GM08714 (cell line): ENCODE data around the gene PDZD2.
"Not testable (repeated sequence)": the region's sequence is repeated elsewhere in the genome, so short reads cannot be mapped to it uniquely, and the experiment has no call there.

ENCODE experiments used
- H3K4me3 ChIP-seq: fragments of 200-500 bp; sonication (Bioruptor generic); 2 replicates; pipeline ENCODE4 v1.5.1; 2014; ENCODE audit warnings: mild to moderate bottlenecking, low read length, inconsistent platforms
- ZNF274 ChIP-seq: IDR thresholded peaks from 2 replicates; pipeline ENCODE4 v1.6.1; 2012; ENCODE audit warnings: mild to moderate bottlenecking, low read depth, low read length

The PDZD2 gene

DNA sequence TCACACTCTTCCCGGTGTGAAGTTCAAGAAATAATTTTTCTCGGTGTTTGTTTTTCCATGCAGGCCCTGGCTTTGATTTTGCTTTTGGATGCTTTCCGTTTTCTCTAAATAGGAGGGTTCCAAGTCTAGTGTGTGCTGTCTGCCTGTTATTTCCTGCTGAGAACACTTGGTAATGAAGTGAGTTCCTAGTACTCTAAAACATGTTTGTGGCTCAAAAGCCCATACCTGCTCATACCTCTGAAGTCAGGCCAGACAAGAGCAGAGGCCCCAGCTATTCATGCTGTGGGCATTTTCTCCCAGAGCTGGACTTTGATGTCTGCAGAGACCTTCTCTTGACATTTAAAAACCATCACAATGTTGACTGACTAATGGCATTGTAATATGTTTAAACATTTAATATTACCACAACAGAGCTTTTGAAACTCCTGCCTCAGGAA, 324.0 kb downstream of the PDZD2 start:
- no peak overlapping the region for H3K4me3 ChIP-seq
- no peak for TF ChIP-seq ZNF274

DNA sequence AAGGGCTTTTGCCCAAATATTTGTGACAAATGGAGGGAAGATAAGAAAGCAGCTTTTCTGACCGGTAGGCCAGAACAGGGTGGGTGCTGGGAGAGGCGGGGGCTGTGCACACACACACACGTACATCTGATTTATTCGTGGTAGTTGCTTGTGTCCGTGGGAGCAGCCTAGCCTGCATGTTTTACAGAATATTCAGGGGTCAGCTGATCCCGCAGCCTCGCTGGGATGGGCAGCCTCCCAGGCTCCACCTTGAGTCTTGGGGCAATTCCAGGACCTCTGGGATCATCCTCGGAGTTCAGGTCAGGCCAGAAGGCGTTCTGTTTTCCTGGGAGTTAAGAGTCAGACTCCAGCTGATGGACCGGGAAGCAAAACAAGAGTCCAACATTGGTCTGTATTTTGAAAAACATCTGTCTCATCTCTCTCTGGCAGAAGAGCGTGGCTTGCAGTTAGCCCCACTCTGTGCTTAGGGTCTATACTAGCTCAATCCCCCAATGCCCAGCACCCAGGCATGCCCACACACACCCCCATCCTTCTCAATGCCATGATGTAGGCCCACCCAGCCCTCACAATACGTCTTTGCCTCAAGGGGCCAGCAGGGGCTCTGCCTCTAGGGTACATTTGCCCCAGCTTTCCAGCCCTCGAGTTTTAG, 324.6 kb downstream of the PDZD2 start:
- TF ChIP-seq ZNF274: no peak
- H3K4me3 ChIP-seq: no peak overlapping the region

DNA sequence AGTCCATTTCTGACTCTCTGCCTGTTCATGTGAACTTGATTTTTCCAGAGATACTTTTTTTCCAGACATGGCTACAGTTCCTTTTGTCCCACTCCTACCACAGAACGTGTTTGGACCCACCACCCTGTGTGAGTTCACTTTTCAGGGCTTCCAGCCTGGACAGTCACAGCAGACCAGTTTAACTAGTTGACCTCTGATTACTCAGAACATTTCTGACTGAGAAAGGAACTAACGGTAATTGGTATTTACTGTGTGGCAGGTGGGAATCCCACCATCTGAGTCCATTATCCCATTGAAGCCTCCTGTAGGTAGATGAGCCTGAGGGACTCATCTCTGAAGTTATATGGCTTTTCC, 325.1 kb downstream of the PDZD2 start:
- TF ChIP-seq ZNF274: no peak
- no peak overlapping the region for H3K4me3 ChIP-seq

DNA sequence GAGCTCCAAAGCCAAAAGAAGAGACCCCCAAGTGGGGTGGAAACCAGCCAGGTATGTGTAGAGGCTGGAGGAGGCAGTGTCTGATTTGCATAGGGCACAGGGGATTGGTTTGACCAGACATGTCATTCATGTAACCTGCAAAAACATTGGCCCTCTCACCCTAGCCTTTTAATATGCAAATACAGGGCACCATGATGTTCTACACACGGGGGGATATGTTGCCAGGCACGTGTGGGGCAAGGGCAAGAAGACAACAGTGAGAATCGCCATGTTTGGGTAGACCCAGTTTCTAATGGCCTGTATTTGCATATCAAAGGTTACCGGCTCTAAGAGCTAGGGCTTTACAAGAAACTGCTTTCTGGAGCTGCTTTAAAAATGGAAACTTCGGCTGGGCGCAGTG, 326.3 kb downstream of the PDZD2 start:
- TF ChIP-seq ZNF274: no peak
- no peak overlapping the region for H3K4me3 ChIP-seq

DNA sequence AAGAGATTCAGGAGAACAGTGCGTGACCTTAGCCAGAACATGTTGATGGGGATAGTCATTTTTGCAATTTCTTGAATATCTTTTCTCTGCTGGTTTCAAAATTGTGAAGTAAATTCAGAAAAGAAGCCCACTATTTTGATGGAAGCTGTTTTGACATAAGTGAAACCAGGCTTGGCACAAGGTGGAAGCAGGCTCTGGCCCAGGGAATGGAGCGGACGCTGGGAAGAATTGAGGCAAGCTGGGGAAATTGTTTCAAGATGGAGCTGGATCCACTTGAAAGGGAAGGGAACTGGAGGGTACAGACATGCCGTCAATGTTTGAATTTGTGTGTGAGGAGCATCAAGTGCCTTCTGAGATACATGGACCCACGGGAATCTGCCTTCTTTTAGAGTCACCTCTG, 328.0 kb downstream of the PDZD2 start:
- no peak for TF ChIP-seq ZNF274
- H3K4me3 ChIP-seq: no peak overlapping the region

DNA sequence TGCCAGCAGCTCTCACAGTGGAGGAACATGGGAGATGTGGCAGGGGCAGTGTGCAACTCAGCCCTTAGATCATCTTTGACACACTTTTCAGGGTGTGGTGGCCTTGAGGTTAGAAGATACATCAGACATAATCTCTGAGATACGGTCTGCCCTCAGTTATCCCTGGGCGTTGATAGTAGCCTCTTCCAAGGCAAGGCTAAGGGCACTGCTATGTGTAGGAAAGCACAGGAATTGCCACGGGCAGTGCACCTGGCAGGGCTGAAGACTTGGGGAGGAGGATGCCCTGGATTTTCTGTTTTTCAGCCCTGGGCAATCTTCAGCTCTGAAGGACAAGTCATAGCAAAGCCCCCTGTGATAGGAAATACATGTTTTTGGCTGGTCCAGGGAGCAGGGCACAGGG, 328.5 kb downstream of the PDZD2 start:
- no peak for TF ChIP-seq ZNF274
- no peak overlapping the region for H3K4me3 ChIP-seq

DNA sequence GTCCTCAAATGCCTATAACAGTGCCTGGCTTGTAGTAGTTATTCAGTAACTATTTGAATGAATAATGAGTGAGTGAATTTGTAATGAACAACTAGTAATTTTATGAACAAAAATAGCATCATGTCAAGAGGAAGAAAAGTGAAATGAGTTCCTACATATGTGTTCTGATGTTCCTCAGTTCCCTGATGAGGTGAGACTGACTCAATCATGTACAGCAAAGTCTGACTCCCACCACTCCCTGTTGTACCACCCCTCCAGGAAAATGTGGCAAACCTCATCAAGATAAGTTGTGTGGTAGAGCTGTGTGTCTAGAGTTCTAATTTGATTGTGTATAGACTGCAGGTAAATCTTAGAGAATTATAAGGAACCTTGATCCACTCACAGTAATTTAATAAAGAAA, 333.6 kb downstream of the PDZD2 start:
- TF ChIP-seq ZNF274: no peak
- no peak overlapping the region for H3K4me3 ChIP-seq

DNA sequence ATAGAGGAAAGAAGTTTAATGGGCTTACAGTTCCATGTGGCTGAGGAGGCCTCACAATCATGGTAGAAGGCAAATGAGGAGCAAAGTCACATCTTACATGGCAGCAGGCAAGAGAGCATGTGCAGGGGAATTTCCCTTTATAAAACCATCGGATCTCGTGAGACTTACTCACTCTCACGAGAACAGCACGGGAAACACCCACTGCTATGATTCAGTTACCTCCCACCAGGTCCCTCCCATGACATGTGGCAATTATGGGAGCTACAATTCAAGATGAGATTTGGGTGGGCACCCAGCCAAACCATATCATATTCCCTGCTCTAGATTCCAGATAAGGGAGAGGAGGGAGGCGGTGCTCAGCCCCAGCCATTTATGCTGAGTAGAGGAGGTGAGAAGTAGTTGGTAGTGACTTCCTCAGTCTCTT, 336.3 kb downstream of the PDZD2 start:
- H3K4me3 ChIP-seq: not testable (repeated sequence)

DNA sequence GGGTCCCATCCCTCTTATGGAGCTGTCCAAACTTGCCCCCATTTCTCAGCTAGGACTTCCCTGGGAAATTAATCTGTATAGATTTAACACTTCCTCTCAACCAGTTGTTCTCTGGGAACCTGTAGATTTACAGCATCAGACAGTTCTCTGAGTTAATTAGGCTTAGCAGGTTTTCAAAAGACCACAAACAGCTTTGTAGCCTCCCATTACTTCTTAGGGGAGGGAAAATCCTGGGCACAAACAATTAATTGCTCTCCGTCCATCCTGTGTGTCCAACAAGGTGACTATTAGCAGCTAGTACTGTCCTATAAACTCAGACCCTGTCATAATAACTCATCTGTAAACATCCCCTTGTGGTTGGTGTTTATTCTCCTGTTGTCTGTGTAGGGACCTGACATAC, 337.2 kb downstream of the PDZD2 start:
- H3K4me3 ChIP-seq: no peak overlapping the region
- TF ChIP-seq ZNF274: no peak

DNA sequence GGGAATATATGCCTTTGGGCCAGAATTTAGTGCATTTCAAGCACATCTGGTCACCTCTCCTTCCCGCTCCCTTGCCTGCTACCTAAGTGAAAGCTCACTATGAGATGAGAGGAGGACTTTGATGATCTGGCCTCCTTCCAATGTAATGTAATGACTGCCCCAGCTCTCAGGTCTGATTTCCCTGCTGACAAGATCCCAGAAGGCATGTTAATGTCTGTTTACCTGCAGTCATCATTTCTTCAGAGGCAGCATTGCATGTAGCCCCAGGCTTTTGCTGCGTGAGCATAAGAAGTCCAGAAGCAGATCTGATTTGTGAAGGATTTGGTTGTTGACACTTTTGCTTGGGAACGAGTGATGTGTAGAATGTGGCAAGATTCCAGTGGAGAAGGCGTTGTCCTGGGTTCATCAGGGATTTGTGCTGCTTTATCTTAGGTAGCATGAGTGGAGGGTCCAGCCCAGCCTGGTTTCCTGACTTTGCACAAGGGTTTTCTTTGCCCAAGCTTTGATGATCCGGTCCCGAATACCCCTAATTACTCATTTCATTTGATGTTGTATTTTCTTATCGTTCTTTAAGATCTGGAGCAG, 342.5 kb downstream of the PDZD2 start:
- TF ChIP-seq ZNF274: no peak
- H3K4me3 ChIP-seq: no peak overlapping the region

DNA sequence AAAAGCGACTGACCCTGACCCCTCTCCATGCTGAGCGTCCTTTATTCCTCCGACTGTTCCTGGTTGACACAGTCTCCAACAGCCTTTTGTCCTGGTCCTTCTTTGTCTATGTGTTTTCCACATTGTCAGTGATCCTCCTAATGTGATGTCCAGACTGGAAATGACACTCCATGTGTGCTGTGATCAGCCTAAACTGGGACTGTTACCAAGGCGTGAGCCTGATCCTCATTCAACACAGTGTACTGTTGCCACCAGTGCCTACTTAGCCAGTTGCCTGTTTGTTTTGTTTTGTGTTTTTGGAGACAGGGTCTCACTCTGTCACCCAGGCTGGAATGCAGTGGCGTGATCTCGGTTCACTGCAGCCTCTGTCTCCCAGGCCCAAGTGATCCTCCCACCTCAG, 343.1 kb downstream of the PDZD2 start:
- no peak overlapping the region for H3K4me3 ChIP-seq
- no peak for TF ChIP-seq ZNF274

DNA sequence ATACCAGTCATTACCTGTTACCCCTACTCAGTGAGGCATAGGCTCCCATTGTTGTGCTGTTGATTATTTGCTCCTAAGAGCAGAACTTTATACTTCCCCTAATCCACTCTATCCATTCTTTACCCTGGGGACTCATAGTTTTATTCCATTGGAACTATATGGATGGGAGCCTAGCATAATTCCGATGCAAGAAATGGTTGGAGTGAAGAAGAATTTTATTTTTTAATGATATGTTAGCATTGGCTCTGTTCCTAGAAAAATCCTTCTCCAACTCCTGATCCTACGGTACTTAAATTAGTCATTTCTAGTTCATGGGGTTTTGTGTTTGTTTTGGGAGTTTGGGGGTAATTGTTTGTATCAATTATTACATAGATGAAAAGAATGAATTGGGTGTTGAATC, 343.7 kb downstream of the PDZD2 start:
- no peak overlapping the region for H3K4me3 ChIP-seq
- TF ChIP-seq ZNF274: no peak

DNA sequence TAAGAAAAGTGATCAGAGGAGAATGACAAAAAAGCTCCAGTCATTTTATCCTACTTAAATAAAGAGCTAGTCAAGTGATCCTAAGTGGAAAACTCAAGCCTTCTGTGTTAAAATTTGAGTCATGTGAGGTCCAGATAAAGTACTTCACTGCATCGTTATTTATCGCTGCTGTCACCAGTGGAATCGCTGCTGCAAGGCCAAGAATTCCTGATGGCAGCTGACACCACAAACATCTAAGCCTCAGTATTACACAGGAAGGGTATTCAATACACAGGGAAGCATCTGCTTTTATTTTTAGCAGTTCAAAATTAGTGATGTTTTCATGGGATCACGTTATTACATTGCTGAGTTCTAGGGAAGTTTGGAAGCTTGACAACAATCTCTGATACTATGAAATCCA, 344.9 kb downstream of the PDZD2 start:
- TF ChIP-seq ZNF274: no peak

DNA sequence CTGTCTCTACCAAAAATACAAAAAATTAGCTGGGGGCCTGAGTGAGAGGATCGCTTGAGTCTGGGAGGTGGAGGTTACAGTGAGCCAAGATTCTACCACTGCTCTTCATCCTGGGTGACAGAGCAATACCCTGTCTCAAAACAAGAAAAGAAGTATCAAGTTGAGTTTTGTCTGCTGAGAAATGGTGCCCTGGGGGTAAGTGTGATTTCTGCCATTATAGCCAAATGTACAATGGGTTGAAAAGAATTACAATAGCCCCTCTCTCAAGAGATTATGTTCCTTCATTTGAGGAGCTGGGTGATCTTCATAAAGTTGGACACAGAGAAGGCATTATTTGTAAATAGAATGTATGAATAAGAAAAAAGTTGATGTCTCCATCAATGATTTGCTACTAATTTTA, 345.8 kb downstream of the PDZD2 start:
- no peak for TF ChIP-seq ZNF274
- H3K4me3 ChIP-seq: no peak overlapping the region

More for the DNA sequence above, 344.9 kb downstream of the PDZD2 start:
- no peak overlapping the region for H3K4me3 ChIP-seq

DNA sequence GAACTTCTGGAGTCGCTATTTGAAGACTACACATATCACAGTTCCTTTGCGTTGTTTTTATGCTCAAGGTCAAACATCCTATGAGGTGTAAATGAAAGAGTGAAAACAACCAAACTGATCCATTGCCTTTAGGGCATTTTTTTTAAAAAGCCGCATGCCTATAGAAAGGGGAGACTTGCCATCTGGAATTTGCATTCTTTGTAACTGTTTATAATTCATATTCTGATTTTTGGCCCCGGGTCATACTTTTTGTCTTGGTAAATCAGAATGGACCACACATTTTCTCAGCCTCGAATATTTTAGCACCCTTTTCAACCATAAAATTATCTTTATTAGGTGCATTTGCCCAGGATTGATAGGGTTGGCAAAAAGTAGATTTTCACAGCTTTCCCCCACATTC, 347.2 kb downstream of the PDZD2 start:
- no peak for TF ChIP-seq ZNF274
- no peak overlapping the region for H3K4me3 ChIP-seq
